ENCODE data around the gene DAD1. TPM values are rescaled to one million over a fixed set of nuclear protein-coding genes. Genes with fewer than 3 reads are reported as not detected.

Gene DAD1
- polyA plus RNA-seq, 1 of the 3 experiments (the other 2 are of a cell fraction) = 406 TPM

- 84% methylated on average over 7 of the region's 8 CpGs for WGBS (ENCODE audit: low lambda C conversion rate)
- Histone ChIP-seq H3K4me3 (ENCODE audit: low read depth in 2 of 2, low read length in 1 of 2) (no peak overlapping the region), H2AFZ (ENCODE audit: low read depth) (peak overlapping the region; percentile 50; the same call in 1 of the 2 replicates), H4K20me1 (ENCODE audit: insufficient read depth) (no peaks in the 10 kb centered on the region), H3K4me2 (peak overlapping the region; percentile 22; the same call in 1 of the 2 replicates), H3K79me2 (ENCODE audit: insufficient read depth) (no peaks in the 10 kb centered on the region), H3K9me2 (no peaks in the 10 kb centered on the region), H3K9ac (no peak overlapping the region), H3F3A (replicated peaks; ENCODE audit: insufficient read depth) (peaks cover 5% of the 10 kb centered on the region), H3K9me3 (no peaks in the 10 kb centered on the region), H3K27me3 (ENCODE audit: insufficient read depth) (no peaks in the 10 kb centered on the region), H3K36me3 (replicated peaks in 1 of 2; ENCODE audit: control insufficient read depth in 1 of 2, insufficient read depth in 2 of 2, low read length in 1 of 2) (no peaks in the 10 kb centered on the region), H3K27ac (ENCODE audit: low read depth in 2 of 2, low read length in 1 of 2) (peak overlapping the region; percentile 28 to 80; a peak in 3 of 4 replicates), H3K4me1 (ENCODE audit: control insufficient read depth in 1 of 2, insufficient read depth in 2 of 2, low read depth in 1 of 2, low read length in 1 of 2) (peaks cover 0 to 41% of the 10 kb centered on the region in 2 experiments)
- no peak for DNase-seq
- CTCF ChIA-PET = interaction anchor here (0.9 to 1.8 kb wide), 4 partner anchors 19 to 583 kb away, joined by 3 to 5 read pairs (median 4); no protein-coding TSS in a partner anchor
- POLR2A ChIA-PET = no interaction called here
- TF ChIP-seq ELF1 (IDR thresholded peaks at IDR 0.05) (no peak), FOXM1 (IDR thresholded peaks at IDR 0.05; ENCODE audit: low read depth) (no peak)
- TF ChIP-seq, protein P1, sequence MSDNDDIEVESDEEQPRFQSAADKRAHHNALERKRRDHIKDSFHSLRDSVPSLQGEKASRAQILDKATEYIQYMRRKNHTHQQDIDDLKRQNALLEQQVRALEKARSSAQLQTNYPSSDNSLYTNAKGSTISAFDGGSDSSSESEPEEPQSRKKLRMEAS (IDR thresholded peaks at IDR 0.05; ENCODE audit: low read depth) = no peak
These were observed 51.4 kb downstream of the DAD1 start for GRCh38 chr14:22537436-22538310.

DNA sequence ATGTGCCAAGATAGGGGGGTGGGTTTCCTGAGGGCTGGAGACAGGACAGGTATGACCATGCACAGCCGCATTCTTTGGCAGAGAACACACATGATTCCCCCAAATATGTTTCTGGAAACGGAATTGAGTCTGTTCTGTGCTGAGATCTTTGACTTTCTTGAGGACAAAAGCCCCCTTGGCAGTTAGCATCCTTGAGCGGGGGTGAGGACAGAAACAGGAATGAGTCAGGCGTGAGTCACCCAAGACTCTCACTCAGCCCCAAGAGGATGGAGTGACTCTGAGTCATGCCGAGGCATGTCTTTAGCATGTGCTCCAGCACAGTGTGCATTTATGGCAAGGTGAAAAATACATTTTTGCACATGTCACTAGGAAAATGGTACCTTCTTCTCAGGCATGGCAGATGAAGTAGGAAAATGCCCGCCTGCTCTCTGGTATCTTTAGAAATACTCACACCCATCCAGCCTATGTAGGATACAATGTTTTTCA lies 52.1 kb downstream of the DAD1 start:
- no peaks in the 10 kb centered on the region for H4K20me1 ChIP-seq (ENCODE audit: insufficient read depth)
- WGBS (ENCODE audit: low lambda C conversion rate) = 14% methylated on average over 6 of the region's 6 CpGs
- H3K36me3 ChIP-seq (replicated peaks in 1 of 2; ENCODE audit: control insufficient read depth in 1 of 2, insufficient read depth in 2 of 2, low read length in 1 of 2) = no peaks in the 10 kb centered on the region
- no peak for DNase-seq
- H3K9ac ChIP-seq = no peak overlapping the region; the same call in 1 of the 2 replicates
- no peaks in the 10 kb centered on the region for H3K9me3 ChIP-seq
- H3F3A ChIP-seq (replicated peaks; ENCODE audit: insufficient read depth) = peaks cover 5% of the 10 kb centered on the region
- H3K4me3 ChIP-seq (ENCODE audit: low read depth in 2 of 2, low read length in 1 of 2) = no peak overlapping the region
- no peaks in the 10 kb centered on the region for H3K9me2 ChIP-seq
- peak overlapping the region; percentile 28 to 80 for H3K27ac ChIP-seq (ENCODE audit: low read depth in 2 of 2, low read length in 1 of 2)
- peak overlapping the region; percentile 55 for H3K4me2 ChIP-seq
- H2AFZ ChIP-seq (ENCODE audit: low read depth) = peak overlapping the region; percentile 50; the same call in 1 of the 2 replicates
- H3K4me1 ChIP-seq (ENCODE audit: control insufficient read depth in 1 of 2, insufficient read depth in 2 of 2, low read depth in 1 of 2, low read length in 1 of 2) = peaks cover 0 to 46% of the 10 kb centered on the region in 2 experiments
- ChIA-PET POLR2A (no interaction called here), CTCF (interaction anchor here (0.9 to 1.8 kb wide), 2 partner anchors 20 to 26 kb away, joined by 3 to 4 read pairs; no protein-coding TSS in a partner anchor)
- no peaks in the 10 kb centered on the region for H3K27me3 ChIP-seq (ENCODE audit: insufficient read depth)
- H3K79me2 ChIP-seq (ENCODE audit: insufficient read depth) = no peaks in the 10 kb centered on the region
- TF ChIP-seq, protein P2, sequence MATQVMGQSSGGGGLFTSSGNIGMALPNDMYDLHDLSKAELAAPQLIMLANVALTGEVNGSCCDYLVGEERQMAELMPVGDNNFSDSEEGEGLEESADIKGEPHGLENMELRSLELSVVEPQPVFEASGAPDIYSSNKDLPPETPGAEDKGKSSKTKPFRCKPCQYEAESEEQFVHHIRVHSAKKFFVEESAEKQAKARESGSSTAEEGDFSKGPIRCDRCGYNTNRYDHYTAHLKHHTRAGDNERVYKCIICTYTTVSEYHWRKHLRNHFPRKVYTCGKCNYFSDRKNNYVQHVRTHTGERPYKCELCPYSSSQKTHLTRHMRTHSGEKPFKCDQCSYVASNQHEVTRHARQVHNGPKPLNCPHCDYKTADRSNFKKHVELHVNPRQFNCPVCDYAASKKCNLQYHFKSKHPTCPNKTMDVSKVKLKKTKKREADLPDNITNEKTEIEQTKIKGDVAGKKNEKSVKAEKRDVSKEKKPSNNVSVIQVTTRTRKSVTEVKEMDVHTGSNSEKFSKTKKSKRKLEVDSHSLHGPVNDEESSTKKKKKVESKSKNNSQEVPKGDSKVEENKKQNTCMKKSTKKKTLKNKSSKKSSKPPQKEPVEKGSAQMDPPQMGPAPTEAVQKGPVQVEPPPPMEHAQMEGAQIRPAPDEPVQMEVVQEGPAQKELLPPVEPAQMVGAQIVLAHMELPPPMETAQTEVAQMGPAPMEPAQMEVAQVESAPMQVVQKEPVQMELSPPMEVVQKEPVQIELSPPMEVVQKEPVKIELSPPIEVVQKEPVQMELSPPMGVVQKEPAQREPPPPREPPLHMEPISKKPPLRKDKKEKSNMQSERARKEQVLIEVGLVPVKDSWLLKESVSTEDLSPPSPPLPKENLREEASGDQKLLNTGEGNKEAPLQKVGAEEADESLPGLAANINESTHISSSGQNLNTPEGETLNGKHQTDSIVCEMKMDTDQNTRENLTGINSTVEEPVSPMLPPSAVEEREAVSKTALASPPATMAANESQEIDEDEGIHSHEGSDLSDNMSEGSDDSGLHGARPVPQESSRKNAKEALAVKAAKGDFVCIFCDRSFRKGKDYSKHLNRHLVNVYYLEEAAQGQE (IDR thresholded peaks at IDR 0.05; ENCODE audit: low read depth, low read length) = 0 out of 2 replicates have a peak, but pooled peaks have one; percentile 54
- TF ChIP-seq EP300 (IDR thresholded peaks at IDR 0.05; ENCODE audit: borderline replicate concordance in 1 of 2, low read depth in 1 of 2, low read length in 1 of 2) (peak in 1 of 2 experiments; percentile 68; a peak in 1 of 4 replicates), NRF1 (IDR thresholded peaks at IDR 0.05; ENCODE audit: low read depth, low read length) (no peak), TCF12 (IDR thresholded peaks at IDR 0.05) (peak; percentile 82), ELF1 (IDR thresholded peaks at IDR 0.05) (no peak), TAF1 (IDR thresholded peaks at IDR 0.05; ENCODE audit: borderline replicate concordance, low read depth, low read length) (no peak; the same call in 1 of the 2 replicates), GABPA (IDR thresholded peaks at IDR 0.05; ENCODE audit: low read depth) (no peak), ZBTB33 (IDR thresholded peaks at IDR 0.05; ENCODE audit: borderline replicate concordance, low read depth) (peak; percentile 44; the same call in 1 of the 2 replicates), RXRA (IDR thresholded peaks at IDR 0.05; ENCODE audit: borderline replicate concordance, low read depth) (peak; percentile 19; the same call in 1 of the 2 replicates), FOXM1 (IDR thresholded peaks at IDR 0.05; ENCODE audit: low read depth) (no peak), TEAD4 (IDR thresholded peaks at IDR 0.05; ENCODE audit: borderline replicate concordance, insufficient read depth) (0 out of 2 replicates have a peak, but pooled peaks have one; percentile 8), USF2 (IDR thresholded peaks at IDR 0.05; ENCODE audit: borderline replicate concordance, low read depth, low read length) (no peak), USF1 (IDR thresholded peaks at IDR 0.05; ENCODE audit: borderline replicate concordance, low read depth) (no peak)
- TF ChIP-seq, protein P3, sequence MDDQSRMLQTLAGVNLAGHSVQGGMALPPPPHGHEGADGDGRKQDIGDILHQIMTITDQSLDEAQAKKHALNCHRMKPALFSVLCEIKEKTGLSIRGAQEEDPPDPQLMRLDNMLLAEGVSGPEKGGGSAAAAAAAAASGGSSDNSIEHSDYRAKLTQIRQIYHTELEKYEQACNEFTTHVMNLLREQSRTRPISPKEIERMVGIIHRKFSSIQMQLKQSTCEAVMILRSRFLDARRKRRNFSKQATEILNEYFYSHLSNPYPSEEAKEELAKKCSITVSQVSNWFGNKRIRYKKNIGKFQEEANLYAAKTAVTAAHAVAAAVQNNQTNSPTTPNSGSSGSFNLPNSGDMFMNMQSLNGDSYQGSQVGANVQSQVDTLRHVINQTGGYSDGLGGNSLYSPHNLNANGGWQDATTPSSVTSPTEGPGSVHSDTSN (IDR thresholded peaks at IDR 0.05) = no peak

Measured in SK-N-SH (cell line).